ENCODE results near the gene SLAIN2. TPM values are rescaled to one million over a fixed set of nuclear protein-coding genes. Genes with fewer than 3 reads are reported as not detected.
"Not testable (repeated sequence)": the region's sequence is repeated elsewhere in the genome, so short reads cannot be mapped to it uniquely, and the experiment has no call there.

SLAIN2 gene
- total and polyA plus RNA-seq, 3 donors from 2014 or later, result 57.3 to 255 (median 75.8) TPM

DNA sequence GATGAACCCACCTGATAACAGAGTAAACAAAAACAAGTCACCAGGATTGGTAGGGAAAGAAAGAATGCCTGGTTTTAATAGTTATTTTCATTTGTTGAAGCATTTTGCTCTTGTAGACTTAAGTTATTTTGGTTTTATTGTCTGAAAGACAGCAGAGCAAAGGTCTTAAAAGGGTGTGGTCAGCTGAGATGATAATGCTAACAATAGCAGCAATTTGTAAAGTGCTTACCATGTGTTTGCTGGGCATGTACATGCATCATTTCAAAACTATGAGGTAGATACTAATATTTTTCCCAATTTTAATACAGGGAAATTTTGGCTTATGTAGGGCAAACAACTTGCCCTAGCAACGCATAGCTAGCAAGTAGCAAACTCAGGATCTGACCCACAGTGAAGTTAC, 95.0 kb downstream of the SLAIN2 start:
- H3K4me1 ChIP-seq, result no peaks in the 10 kb centered on the region
- WGBS, 2 donors, result 93 to 100% methylated on average over 1 of the region's 1 CpG
- no peak overlapping the region for H3K27ac ChIP-seq
- no peaks in the 10 kb centered on the region for H3K9me3 ChIP-seq
- no peak for DNase-seq
- H3K27me3 ChIP-seq, result no peaks in the 10 kb centered on the region
- intact Hi-C loops (cut with DNase I; ENCODE audit: low total_unique reads), result no loop called here
- no peak overlapping the region for H3K4me3 ChIP-seq
- no peak for TF ChIP-seq POLR2A (IDR thresholded peaks at IDR 0.05)
- TF ChIP-seq, protein P1, sequence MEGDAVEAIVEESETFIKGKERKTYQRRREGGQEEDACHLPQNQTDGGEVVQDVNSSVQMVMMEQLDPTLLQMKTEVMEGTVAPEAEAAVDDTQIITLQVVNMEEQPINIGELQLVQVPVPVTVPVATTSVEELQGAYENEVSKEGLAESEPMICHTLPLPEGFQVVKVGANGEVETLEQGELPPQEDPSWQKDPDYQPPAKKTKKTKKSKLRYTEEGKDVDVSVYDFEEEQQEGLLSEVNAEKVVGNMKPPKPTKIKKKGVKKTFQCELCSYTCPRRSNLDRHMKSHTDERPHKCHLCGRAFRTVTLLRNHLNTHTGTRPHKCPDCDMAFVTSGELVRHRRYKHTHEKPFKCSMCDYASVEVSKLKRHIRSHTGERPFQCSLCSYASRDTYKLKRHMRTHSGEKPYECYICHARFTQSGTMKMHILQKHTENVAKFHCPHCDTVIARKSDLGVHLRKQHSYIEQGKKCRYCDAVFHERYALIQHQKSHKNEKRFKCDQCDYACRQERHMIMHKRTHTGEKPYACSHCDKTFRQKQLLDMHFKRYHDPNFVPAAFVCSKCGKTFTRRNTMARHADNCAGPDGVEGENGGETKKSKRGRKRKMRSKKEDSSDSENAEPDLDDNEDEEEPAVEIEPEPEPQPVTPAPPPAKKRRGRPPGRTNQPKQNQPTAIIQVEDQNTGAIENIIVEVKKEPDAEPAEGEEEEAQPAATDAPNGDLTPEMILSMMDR (IDR thresholded peaks at IDR 0.05), result no peak
- H3K36me3 ChIP-seq (ENCODE audit: low read depth, missing control alignments), result no peaks in the 10 kb centered on the region

- no peak for TF ChIP-seq POLR2A (IDR thresholded peaks at IDR 0.05)
- TF ChIP-seq, protein P1 (IDR thresholded peaks at IDR 0.05), result no peak
- H3K36me3 ChIP-seq (ENCODE audit: low read depth, missing control alignments), result no peaks in the 10 kb centered on the region
- H3K27me3 ChIP-seq, result no peaks in the 10 kb centered on the region
- intact Hi-C loops (cut with DNase I; ENCODE audit: low total_unique reads), result no loop called here
- H3K9me3 ChIP-seq, result no peaks in the 10 kb centered on the region
- 57 to 64% methylated on average over 2 of the region's 2 CpGs for whole genome bisulfite sequencing, 2 donors
- no peak overlapping the region for H3K4me3 ChIP-seq
- H3K4me1 ChIP-seq, result no peaks in the 10 kb centered on the region
- no peak overlapping the region for H3K27ac ChIP-seq
- DNase-seq, result no peak
Observed at GRCh38 chr4:48439988-48440387, 98.7 kb downstream of the SLAIN2 start.

DNA sequence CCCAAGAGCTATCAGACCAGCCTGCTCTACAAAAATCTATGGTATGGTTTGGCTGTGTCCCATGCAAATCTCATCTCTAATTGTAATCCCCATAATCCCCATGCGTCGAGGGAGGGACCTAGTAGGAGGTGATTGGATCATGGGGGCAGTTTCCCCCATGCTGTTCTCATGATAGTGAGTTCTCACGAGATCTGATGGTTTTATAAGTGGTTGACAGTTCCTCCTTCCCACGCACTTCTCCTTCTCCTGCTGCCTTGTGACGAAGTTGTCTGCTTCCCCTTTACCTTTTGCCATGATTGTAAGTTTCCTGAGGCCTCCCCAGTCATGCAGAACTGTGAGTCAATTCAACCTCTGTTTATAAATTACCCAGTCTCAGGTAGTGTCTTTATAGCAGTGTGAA, 99.6 kb downstream of the SLAIN2 start:
- H3K9me3 ChIP-seq; DNase-seq; H3K4me1 ChIP-seq; intact Hi-C loops (cut with DNase I; ENCODE audit: low total_unique reads); H3K4me3 ChIP-seq; H3K27ac ChIP-seq; H3K27me3 ChIP-seq; H3K36me3 ChIP-seq (ENCODE audit: low read depth, missing control alignments): not testable (repeated sequence)
- 71 to 85% methylated on average over 5 of the region's 5 CpGs for WGBS, 2 donors

- Histone ChIP-seq H3K36me3 (ENCODE audit: low read depth, missing control alignments) (no peaks in the 10 kb centered on the region), H3K9me3 (no peaks in the 10 kb centered on the region), H3K27me3 (no peaks in the 10 kb centered on the region), H3K27ac (no peak overlapping the region), H3K4me3 (no peak overlapping the region), H3K4me1 (no peaks in the 10 kb centered on the region)
- intact Hi-C loops (cut with DNase I; ENCODE audit: low total_unique reads), result loop anchor here (5.0 kb wide), 1 partner anchor 128 kb away; no protein-coding TSS in a partner anchor
- 18 to 23% methylated on average over 3 of the region's 3 CpGs for WGBS, 2 donors
- DNase-seq, result no peak
- TF ChIP-seq, protein P1 (IDR thresholded peaks at IDR 0.05), result peak in 1 of 3 experiments; percentile 64
- no peak for TF ChIP-seq POLR2A (IDR thresholded peaks at IDR 0.05)
Observed at GRCh38 chr4:48445704-48446103, 104.4 kb downstream of the SLAIN2 start.

DNA sequence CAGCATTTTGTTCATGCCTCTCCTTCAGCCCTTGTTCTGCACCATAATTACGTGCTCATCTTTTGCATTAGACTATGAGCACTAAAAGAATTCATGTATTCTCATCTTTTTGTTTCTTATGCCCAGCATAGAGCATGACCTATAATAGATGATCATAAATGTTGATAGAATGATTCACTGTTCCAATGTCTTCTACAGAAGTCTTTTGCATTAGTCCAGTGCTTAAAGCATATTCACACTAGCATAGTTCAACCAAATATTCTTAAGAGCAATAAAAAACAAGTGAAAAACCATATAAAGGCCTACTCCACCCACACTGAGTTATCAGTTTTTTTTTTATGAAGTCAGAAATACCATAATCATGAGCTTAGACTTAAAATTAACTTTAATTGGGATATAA, 105.3 kb downstream of the SLAIN2 start:
- no peaks in the 10 kb centered on the region for H3K36me3 ChIP-seq (ENCODE audit: low read depth, missing control alignments)
- H3K27me3 ChIP-seq, result no peaks in the 10 kb centered on the region
- no peaks in the 10 kb centered on the region for H3K4me1 ChIP-seq
- H3K27ac ChIP-seq, result no peak overlapping the region
- intact Hi-C loops (cut with DNase I; ENCODE audit: low total_unique reads), result loop anchor here (5.0 kb wide), 1 partner anchor 129 kb away; no protein-coding TSS in a partner anchor
- no peaks in the 10 kb centered on the region for H3K9me3 ChIP-seq
- H3K4me3 ChIP-seq, result no peak overlapping the region
- no peak for TF ChIP-seq POLR2A (IDR thresholded peaks at IDR 0.05)
- TF ChIP-seq, protein P1 (IDR thresholded peaks at IDR 0.05), result no peak
- no peak for DNase-seq
- WGBS, 2 donors, result 90 to 92% methylated on average over 1 of the region's 1 CpG
